Hippocampal formation (tissue), 2 donors: ENCODE measurements around the gene SSR1.

Source experiments
- DNase-seq, 2 donors: peaks; one replicate each; lab custom pipeline; 2025; lab: John Stamatoyannopoulos, UW

SSR1 gene

GRCh38 chr6:7239590-7239948, 73.4 kb downstream of the SSR1 start:
- DNase-seq, result no peak

- peak; percentile 20 to 56 for DNase-seq
These were observed 74.0 kb downstream of the SSR1 start for GRCh38 chr6:7238900-7239589.

GRCh38 chr6:7238526-7238899, 74.5 kb downstream of the SSR1 start:
- no peak for DNase-seq

- DNase-seq, result no peak
These were observed 75.3 kb downstream of the SSR1 start for GRCh38 chr6:7237653-7238188.

- no peak for DNase-seq
These were observed 76.4 kb downstream of the SSR1 start for GRCh38 chr6:7236306-7237209.

GRCh38 chr6:7235712-7236305, 77.2 kb downstream of the SSR1 start:
- DNase-seq, result no peak

GRCh38 chr6:7234547-7234946, 78.5 kb downstream of the SSR1 start:
- no peak for DNase-seq

DNA sequence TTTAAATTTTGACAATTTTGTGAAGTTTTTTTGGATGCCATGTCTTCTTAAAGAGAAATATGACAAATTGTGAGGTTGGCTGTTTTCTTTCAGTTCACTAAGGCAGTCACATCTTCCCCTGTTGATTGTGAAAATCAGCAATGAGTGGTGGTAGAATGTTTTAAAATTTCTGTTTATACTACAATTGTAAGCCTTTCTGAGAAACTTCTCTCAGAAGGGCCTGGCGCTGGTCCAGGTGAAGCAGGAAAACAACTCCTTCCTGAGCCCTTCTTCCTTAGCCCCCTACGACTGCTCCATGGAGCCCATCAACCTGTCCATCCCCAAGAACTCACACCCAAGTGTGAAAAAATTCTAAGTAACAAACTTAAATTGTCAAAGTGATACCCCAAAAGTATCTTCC, 80.6 kb downstream of the SSR1 start:
- no peak for DNase-seq

DNA sequence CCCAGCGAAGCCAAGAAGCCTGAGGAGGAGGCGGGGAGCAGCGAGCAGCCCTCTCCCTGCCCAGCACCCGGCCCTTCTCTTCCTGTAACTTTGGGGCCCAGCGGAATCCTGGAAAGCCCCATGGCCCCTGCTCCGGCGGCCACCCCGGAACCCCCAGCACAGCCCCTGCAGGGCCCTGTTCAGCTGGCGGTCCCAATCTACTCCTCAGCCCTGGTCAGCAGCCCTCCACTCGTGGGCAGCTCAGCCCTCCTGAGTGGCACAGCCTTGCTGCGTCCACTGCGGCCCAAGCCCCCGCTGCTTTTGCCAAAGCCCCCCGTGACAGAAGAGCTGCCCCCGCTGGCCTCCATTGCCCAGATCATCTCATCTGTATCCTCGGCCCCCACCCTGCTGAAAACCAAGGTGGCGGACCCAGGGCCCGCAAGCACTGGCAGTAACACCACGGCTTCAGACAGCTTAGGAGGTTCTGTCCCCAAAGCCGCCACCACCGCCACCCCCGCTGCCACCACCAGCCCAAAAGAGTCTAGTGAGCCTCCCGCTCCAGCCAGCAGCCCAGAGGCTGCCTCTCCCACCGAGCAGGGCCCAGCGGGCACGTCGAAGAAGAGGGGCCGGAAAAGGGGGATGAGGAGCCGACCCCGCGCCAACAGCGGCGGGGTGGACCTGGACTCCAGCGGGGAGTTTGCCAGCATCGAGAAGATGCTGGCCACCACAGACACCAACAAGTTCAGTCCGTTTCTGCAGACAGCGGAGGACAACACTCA, 81.9 kb downstream of the SSR1 start:
- no peak for DNase-seq

DNA sequence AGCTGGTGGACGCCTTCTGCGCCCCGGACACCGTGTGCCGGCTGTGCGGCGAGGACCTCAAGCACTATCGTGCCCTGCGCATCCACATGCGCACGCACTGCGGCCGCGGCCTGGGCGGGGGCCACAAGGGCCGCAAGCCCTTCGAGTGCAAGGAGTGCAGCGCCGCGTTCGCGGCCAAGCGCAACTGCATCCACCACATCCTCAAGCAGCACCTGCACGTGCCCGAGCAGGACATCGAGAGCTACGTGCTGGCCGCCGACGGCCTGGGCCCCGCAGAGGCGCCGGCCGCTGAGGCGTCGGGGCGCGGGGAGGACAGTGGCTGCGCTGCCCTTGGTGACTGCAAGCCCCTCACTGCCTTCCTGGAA, 82.7 kb downstream of the SSR1 start:
- DNase-seq, result no peak

DNA sequence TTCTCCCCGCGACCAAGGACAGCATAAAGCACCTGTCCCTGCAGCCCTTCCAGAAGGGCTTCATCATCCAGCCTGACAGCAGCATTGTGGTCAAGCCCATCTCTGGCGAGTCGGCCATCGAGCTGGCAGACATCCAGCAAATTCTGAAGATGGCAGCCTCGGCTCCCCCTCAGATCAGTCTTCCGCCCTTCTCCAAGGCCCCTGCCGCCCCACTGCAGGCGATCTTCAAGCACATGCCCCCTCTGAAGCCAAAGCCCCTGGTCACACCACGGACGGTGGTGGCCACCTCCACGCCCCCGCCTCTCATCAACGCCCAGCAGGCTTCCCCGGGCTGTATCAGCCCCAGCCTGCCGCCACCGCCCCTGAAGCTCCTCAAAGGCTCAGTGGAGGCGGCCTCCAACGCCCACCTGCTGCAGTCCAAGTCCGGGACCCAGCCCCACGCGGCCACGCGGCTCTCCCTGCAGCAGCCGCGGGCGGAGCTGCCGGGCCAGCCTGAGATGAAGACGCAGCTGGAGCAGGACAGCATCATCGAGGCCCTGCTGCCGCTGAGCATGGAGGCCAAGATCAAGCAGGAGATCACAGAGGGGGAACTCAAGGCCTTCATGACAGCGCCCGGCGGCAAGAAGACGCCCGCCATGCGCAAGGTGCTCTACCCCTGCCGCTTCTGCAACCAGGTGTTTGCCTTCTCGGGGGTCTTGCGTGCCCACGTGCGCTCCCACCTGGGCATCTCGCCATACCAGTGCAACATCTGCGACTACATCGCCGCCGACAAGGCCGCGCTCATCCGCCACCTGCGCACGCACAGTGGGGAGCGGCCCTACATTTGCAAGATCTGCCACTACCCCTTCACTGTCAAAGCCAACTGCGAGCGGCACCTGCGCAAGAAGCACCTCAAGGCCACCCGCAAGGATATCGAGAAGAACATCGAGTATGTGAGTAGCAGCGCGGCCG, 83.3 kb downstream of the SSR1 start:
- DNase-seq, result no peak

- DNase-seq, result no peak
These were observed 84.2 kb downstream of the SSR1 start for GRCh38 chr6:7228662-7229375.

GRCh38 chr6:7224731-7225130, 88.3 kb downstream of the SSR1 start:
- no peak for DNase-seq

- DNase-seq, result no peak
These were observed 90.8 kb downstream of the SSR1 start for GRCh38 chr6:7222197-7222596.

DNA sequence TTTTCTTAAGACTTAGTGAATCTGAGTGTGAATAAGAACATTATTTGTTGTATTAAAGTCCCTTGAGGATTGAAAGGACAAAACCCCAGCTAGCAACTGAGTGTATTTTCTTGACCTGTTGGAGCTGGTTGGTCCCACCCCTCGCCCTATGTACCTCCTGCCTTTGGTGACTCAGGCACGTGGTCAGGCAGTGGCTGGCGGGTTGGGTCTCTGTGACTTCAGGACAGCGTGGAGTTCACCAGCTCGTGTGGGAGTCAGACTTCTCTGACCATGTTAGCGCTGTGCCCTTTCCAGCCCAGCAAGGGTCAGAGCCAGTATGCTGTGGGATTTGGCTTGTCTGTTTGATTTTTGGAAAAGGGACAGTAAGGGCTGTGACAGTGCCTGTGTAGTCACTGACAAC, 93.7 kb downstream of the SSR1 start:
- no peak for DNase-seq

- DNase-seq, result no peak
These were observed 94.5 kb downstream of the SSR1 start for GRCh38 chr6:7218406-7218988.
